GM10847 (cell line): ENCODE data around the gene FLT4.

Experiments used
- POLR2A ChIP-seq: IDR thresholded peaks from 2 replicates; pipeline ENCODE4 v1.6.1; 2011; ENCODE audit not compliant: insufficient read length; ENCODE audit errors: extremely low read depth

Gene FLT4

DNA sequence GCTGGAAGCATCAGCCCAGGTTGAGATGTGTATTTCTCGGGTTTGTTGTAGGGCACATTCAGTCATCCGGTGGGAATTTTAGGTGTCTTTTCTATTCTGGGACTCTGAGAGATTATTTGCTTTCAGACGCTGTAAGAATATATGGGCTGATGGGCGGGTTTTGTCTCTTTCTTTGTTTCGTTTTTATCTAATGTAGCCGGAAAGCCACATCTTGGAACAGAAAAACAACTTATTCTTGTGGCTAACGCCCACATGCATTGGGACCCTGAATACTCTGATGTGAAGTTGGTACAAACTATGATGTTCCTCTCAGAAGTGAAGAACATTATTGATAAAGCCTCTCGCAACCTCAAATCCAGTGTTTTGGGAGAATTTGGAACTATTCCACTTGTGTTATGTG is 80.5 kb downstream of the FLT4 start:
- TF ChIP-seq POLR2A = no peak

GRCh38 chr5:180563994-180564393 is 85.4 kb downstream of the FLT4 start:
- no peak for TF ChIP-seq POLR2A

- TF ChIP-seq POLR2A = no peak
Observed at GRCh38 chr5:180558232-180558631, 91.2 kb downstream of the FLT4 start.

DNA sequence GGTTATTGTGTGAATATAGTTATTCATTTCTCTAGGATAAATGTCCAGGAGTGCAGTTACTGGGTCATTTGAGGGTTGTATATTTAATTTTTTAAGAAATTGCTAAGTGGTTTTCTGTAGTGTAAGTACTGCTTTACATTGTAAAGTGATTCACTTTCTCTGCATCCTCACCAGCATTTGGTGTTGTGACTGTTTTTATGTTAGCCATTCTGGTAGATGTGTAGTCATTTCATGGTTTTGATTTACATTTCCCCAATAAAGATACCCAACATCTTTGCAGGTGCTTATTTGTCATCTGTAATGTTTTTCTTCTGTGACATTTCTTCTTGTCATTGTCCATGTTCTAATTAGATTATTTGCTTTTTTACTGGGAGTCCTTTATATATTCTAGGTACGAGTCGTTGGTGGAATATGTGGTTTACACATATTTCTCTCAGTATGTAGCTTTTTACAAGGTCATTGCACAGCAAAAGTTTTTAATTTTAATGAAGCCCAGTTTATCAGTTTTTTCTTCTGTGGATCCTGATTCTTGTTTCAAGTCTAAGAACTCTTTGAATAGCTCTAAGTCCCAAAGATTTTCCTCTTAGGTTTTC is 92.1 kb downstream of the FLT4 start:
- no peak for TF ChIP-seq POLR2A

- TF ChIP-seq POLR2A = no peak
Observed at GRCh38 chr5:180555168-180555921, 94.1 kb downstream of the FLT4 start.

GRCh38 chr5:180553530-180553929 is 95.9 kb downstream of the FLT4 start:
- no peak for TF ChIP-seq POLR2A
